Neural crest cell (in vitro differentiated cells): ENCODE data around the gene NHEJ1. TPM values are rescaled to one million over a fixed set of nuclear protein-coding genes. Genes with fewer than 3 reads are reported as not detected.

ENCODE experiments used
- DNase-seq: peaks from one replicate; pipeline ENCODE4 v3.0.0; 2021; ENCODE audit warnings: low read depth, mixed read lengths, low spot score
- H3K27ac Mint-ChIP-seq: one replicate; pipeline ENCODE4 v1.8.0; 2021; ENCODE audit warnings: mild to moderate bottlenecking, mixed read lengths; ENCODE audit not compliant: unreplicated experiment
- H3K27me3 Mint-ChIP-seq: 2 replicates; pipeline ENCODE4 v1.8.0; 2021; ENCODE audit warnings: low read depth, mild to moderate bottlenecking, mixed read lengths
- H3K36me3 Mint-ChIP-seq: 2 replicates; pipeline ENCODE4 v1.8.0; 2021; ENCODE audit warnings: low read depth, mild to moderate bottlenecking, mixed read lengths
- H3K4me1 Mint-ChIP-seq: 2 replicates; pipeline ENCODE4 v1.8.0; 2021; ENCODE audit warnings: mixed read lengths
- H3K4me3 Mint-ChIP-seq: one replicate; pipeline ENCODE4 v1.8.0; 2021; ENCODE audit warnings: mild to moderate bottlenecking, mixed read lengths
- H3K9me3 Mint-ChIP-seq: 2 replicates; pipeline ENCODE4 v1.8.0; 2021; ENCODE audit warnings: mixed read lengths
- CTCF ChIP-seq: fragments of 200-600 bp; sonication (generic); conservative IDR thresholded peaks from 2 replicates; pipeline ENCODE4 v1.5.0; 2021; ENCODE audit warnings: antibody characterized with exemption, mild to moderate bottlenecking
- microRNA-seq: library from miRNA; unstranded; fragments of <30 nt; microRNA quantifications from one replicate; pipeline ENCODE4, GENCODE V29; 2020
- total RNA-seq: library from RNA; stranded (reverse); gene quantifications from 2 replicates; pipeline ENCODE4 v1.2.1, GENCODE V29; 2021

NHEJ1 gene
- total RNA-seq, 1 donor from 2014 or later: 26.8 TPM

GRCh38 chr2:219025637-219026585 lies 134.7 kb downstream of the NHEJ1 start:
- Mint-ChIP-seq H3K9me3 (no peaks in the 10 kb centered on the region), H3K36me3 (no peaks in the 10 kb centered on the region), H3K27me3 (peaks cover 11% of the 10 kb centered on the region), H3K4me3 (no peak overlapping the region), H3K27ac (no peak overlapping the region), H3K4me1 (peaks cover 17% of the 10 kb centered on the region)
- no peak for TF ChIP-seq CTCF
- DNase-seq: peak; percentile 13

Small RNAs within 50 kb of the gene (microRNA-seq; reads per million reads assigned to microRNA genes)
- 7.7 reads per million, percentile 11 among the genes with 10 or more reads in this experiment for gene MIR3131

Other genes with a start within 250 kb of the NHEJ1 start
- gene CDK5R2, start 201.1 kb downstream of the NHEJ1 start, total RNA-seq: 1.7 and 1.9 TPM in 2 replicates
- gene FEV, start 175.6 kb downstream of the NHEJ1 start, total RNA-seq: not detected in 2 replicates
- not detected in 2 replicates for gene CRYBA2, start 167.4 kb downstream of the NHEJ1 start, total RNA-seq
- gene CFAP65, start 119.3 kb downstream of the NHEJ1 start, total RNA-seq: 0.93 and 1.4 TPM in 2 replicates
- gene IHH, start 99.9 kb downstream of the NHEJ1 start, total RNA-seq: 0.16 TPM in 1 of 2 replicates, not detected in the other
- 0.34 and 1.5 TPM in 2 replicates for gene SLC23A3, start 9.2 kb upstream of the NHEJ1 start, total RNA-seq
- 39.9 and 42.1 TPM in 2 replicates for gene CNPPD1, start 16.1 kb upstream of the NHEJ1 start, total RNA-seq
- gene RETREG2, start 17.5 kb upstream of the NHEJ1 start, total RNA-seq: 84.6 and 86.0 TPM in 2 replicates
- gene ZFAND2B, start 46.0 kb upstream of the NHEJ1 start, total RNA-seq: 26.6 and 30.1 TPM in 2 replicates
- 35.9 and 39.1 TPM in 2 replicates for gene ABCB6, start 58.1 kb upstream of the NHEJ1 start, total RNA-seq
- gene ATG9A, start 68.8 kb upstream of the NHEJ1 start, total RNA-seq: 41.2 and 42.0 TPM in 2 replicates
- 36.4 and 40.3 TPM in 2 replicates for gene ANKZF1, start 69.0 kb upstream of the NHEJ1 start, total RNA-seq
- 11.2 and 12.7 TPM in 2 replicates for gene GLB1L, start 84.6 kb upstream of the NHEJ1 start, total RNA-seq
- gene STK16, start 84.7 kb upstream of the NHEJ1 start, total RNA-seq: 28.5 and 31.2 TPM in 2 replicates
- gene TUBA4B, start 92.4 kb upstream of the NHEJ1 start, total RNA-seq: not detected in 2 replicates
- gene TUBA4A, start 93.1 kb upstream of the NHEJ1 start, total RNA-seq: 0.14 TPM in 1 of 2 replicates, not detected in the other
- 59.2 and 59.7 TPM in 2 replicates for gene DNAJB2, start 118.6 kb upstream of the NHEJ1 start, total RNA-seq
- gene PTPRN, start 148.6 kb upstream of the NHEJ1 start, total RNA-seq: 3.2 and 4.1 TPM in 2 replicates
- gene RESP18, start 171.9 kb upstream of the NHEJ1 start, total RNA-seq: not detected in 2 replicates
- 36.9 and 39.5 TPM in 2 replicates for gene DNPEP, start 227.1 kb upstream of the NHEJ1 start, total RNA-seq